GM13976 (cell line): ENCODE measurements around the gene IMMP2L.

Experiments
- DNase-seq: peaks from one replicate; pipeline ENCODE4 v3.0.0; 2012; ENCODE audit warnings: low spot score
- in situ Hi-C: fragments of 300-500 bp; cut with MboI; formaldehyde crosslinking; loops from one replicate; pipeline ENCODE4 v1.12.0; 2022; ENCODE audit warnings: low sequenced_read_pairs, mixed read lengths, inconsistent platforms; ENCODE audit not compliant: unreplicated experiment
- TF ChIP-seq, protein P1 (sequence below): IDR thresholded peaks from 2 replicates; pipeline ENCODE4 v1.5.1; 2012; ENCODE audit warnings: borderline replicate concordance, mild to moderate bottlenecking; ENCODE audit not compliant: insufficient read depth; ENCODE audit errors: extremely low read depth, missing control alignments, control extremely low read depth

IMMP2L gene

DNA sequence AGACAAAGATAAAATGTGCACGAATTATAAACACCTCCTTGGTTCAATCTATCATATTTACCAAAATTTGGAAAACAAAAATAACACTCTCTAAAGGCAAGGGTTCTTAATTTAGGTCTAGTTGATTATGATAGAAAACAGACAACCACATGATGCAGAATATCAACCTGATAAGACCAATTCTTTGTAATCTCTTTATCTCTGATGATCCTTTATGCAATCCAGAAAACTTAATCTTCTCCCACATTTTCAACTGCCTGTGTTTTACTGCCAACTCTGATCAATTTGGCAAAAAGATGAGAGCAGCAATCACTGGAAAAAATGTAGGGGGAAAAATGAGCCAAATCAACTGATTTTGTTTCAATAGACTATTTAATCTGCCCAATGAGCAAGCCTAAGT, 322.9 kb downstream of the IMMP2L start:
- no peak for DNase-seq
- TF ChIP-seq, protein P1, sequence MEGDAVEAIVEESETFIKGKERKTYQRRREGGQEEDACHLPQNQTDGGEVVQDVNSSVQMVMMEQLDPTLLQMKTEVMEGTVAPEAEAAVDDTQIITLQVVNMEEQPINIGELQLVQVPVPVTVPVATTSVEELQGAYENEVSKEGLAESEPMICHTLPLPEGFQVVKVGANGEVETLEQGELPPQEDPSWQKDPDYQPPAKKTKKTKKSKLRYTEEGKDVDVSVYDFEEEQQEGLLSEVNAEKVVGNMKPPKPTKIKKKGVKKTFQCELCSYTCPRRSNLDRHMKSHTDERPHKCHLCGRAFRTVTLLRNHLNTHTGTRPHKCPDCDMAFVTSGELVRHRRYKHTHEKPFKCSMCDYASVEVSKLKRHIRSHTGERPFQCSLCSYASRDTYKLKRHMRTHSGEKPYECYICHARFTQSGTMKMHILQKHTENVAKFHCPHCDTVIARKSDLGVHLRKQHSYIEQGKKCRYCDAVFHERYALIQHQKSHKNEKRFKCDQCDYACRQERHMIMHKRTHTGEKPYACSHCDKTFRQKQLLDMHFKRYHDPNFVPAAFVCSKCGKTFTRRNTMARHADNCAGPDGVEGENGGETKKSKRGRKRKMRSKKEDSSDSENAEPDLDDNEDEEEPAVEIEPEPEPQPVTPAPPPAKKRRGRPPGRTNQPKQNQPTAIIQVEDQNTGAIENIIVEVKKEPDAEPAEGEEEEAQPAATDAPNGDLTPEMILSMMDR = no peak
- in situ Hi-C loops = no loop called here

DNA sequence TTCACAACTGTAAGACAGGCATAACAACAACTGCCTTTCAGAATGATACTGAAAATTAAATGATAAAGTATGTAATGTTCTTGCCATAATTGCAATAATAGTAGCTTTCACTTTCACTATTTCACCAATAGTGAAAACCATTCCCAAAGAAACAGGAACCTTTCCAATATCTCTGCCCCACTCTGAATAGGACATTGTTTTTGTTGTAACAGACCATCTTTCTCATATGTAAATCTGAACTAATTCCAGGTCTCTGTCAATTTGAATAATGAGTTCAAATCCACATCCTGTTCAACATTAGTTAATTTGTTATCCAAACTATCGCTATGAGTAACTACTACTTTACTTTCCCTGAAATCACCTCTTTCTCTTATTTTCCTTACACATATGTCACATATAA, 323.4 kb downstream of the IMMP2L start:
- DNase-seq = no peak
- in situ Hi-C loops = no loop called here
- TF ChIP-seq, protein P1 = no peak

GRCh38 chr7:111235709-111236108, 326.6 kb downstream of the IMMP2L start:
- TF ChIP-seq, protein P1 = no peak
- in situ Hi-C loops = no loop called here
- no peak for DNase-seq

DNA sequence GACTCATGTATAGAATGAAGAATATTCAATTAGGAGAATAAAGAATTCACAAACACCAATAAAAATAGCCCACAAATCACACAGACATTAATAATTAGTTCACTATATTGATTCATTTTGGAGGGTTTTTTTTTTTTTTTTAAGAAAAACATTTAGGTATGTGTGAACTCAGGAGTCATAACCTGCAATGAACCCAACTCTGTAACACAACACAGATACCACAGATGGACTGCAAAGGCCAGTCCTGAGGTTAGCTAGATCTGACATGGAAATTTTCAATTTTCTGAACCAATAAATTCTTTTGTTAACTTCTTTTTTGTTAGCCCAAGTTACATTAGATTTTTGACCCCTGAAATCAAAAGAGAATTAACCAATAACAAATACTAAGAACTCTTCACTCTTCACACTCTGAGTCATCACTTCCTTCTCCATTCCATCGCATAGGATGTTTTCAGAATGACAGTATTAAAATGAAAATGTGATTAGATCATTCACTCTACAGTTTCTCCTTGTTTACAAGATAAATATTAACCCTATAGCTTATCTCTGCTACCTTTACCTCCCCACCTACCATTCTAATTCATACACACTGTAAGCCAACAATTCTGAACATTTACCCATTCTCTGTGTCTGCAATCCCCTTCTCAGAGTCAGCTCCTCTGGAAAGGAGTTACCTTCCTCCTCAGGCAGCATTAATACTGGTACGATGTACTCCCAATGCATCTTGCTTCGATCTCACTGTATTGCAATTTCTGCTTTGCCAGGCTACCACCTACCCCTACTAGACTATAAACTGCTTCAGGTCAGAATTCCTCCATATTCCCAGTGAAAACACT, 329.8 kb downstream of the IMMP2L start:
- in situ Hi-C loops = no loop called here
- TF ChIP-seq, protein P1 = no peak
- DNase-seq = no peak

GRCh38 chr7:111229916-111230315, 332.4 kb downstream of the IMMP2L start:
- TF ChIP-seq, protein P1 = no peak
- in situ Hi-C loops = no loop called here
- no peak for DNase-seq

- no peak for DNase-seq
- TF ChIP-seq, protein P1 = no peak
- in situ Hi-C loops = no loop called here
These were observed 333.0 kb downstream of the IMMP2L start for GRCh38 chr7:111229181-111229740.
